Lung (tissue), 12 donors: ENCODE measurements around the gene THEM4. TPM values are rescaled to one million over a fixed set of nuclear protein-coding genes. Genes with fewer than 3 reads are reported as not detected.
A peak's percentile ranks its signal among the peaks of the same experiment; 100 is the strongest.

ENCODE experiments used
- ATAC-seq: fragments of 200-7000 bp; cut with Tn5 transposase; one replicate; pipeline ENCODE4 v1.9.1; 2020; ENCODE audit warnings: moderate number of reproducible peaks; ENCODE audit not compliant: insufficient read depth, low FRiP score
- DNase-seq, 3 donors: peaks; one replicate each; pipeline ENCODE4 v3.0.0-alpha.2; 2013 to 2017
- H3K27ac ChIP-seq, 2 donors: one replicate each; pipeline ENCODE4 v1.5.1; 2013; ENCODE audit warnings: mild to moderate bottlenecking in 2 of 2, moderate library complexity in 2 of 2, control low read depth in 1 of 2, inconsistent platforms in 1 of 2, low read depth in 1 of 2, low read length in 1 of 2
- H3K27me3 ChIP-seq, 3 donors: one replicate each; pipeline ENCODE4 v1.5.1; 2013; ENCODE audit warnings: low read length in 2 of 3; ENCODE audit not compliant: control insufficient read depth in 3 of 3, insufficient read depth in 3 of 3
- H3K36me3 ChIP-seq, 4 donors: one replicate each; pipeline ENCODE4 v1.5.1; 2013; ENCODE audit warnings: low read length in 4 of 4, mild to moderate bottlenecking in 1 of 4, moderate library complexity in 1 of 4; ENCODE audit not compliant: control insufficient read depth in 4 of 4, insufficient read depth in 4 of 4
- H3K4me1 ChIP-seq, 5 donors: one replicate each; pipeline ENCODE4 v1.5.1; 2013; ENCODE audit warnings: low read length in 5 of 5, mild to moderate bottlenecking in 2 of 5, moderate library complexity in 1 of 5; ENCODE audit not compliant: control insufficient read depth in 5 of 5, insufficient read depth in 5 of 5
- H3K4me3 ChIP-seq: one replicate; pipeline ENCODE4 v1.5.1; 2013; ENCODE audit warnings: mild to moderate bottlenecking, control low read depth, moderate library complexity
- H3K9ac ChIP-seq, 2 donors: one replicate each; pipeline ENCODE4 v1.5.1; 2013; ENCODE audit warnings: low read length in 2 of 2, control low read depth in 1 of 2; ENCODE audit not compliant: insufficient read depth in 1 of 2
- H3K9me3 ChIP-seq, 4 donors: one replicate each; pipeline ENCODE4 v1.5.1; 2013; ENCODE audit warnings: low read length in 3 of 4, mild to moderate bottlenecking in 1 of 4, moderate library complexity in 1 of 4; ENCODE audit not compliant: control insufficient read depth in 4 of 4, insufficient read depth in 3 of 4
- CTCF ChIP-seq: IDR thresholded peaks from 2 replicates; pipeline ENCODE4 v1.5.1; 2012; ENCODE audit warnings: mild to moderate bottlenecking; ENCODE audit errors: control extremely low read depth, extremely low read depth
- WGBS, 2 donors: extraction: QIAGEN DNeasy Blood & Tissue Kit; methylation state at CpG; one replicate each; pipeline ENCODE4 v1.1.7; 2013; 5-methylcytosine and 5-hydroxymethylcytosine counted together
- polyA plus RNA-seq, 2 donors: library from polyadenylated mRNA; stranded (reverse); fragments of 200-250 nt; gene quantifications; one replicate each; pipeline ENCODE4 v1.2.1, GENCODE V29; 2013
- total RNA-seq, 2 donors: library from RNA; depleted of rRNA in 1 of 2; stranded (reverse); fragments of >200 nt in 1 of 2; gene quantifications; one replicate each; pipeline ENCODE4 v1.2.1, GENCODE V29; 2014 to 2021
- donor health status: control.
- donor health status: control.
- donor health status: Bipolar disorder and iron deficiency.
- donor health status: healthy.
- donor health status: DM: yes; HTN: yes; CAD: no.

THEM4 gene
- total and polyA plus RNA-seq, 4 donors: 10.3 to 15.7 (median 13.6) TPM

GRCh38 chr1:151942882-151943281 is 33.6 kb upstream of the THEM4 start:
- Histone ChIP-seq H3K4me3 (no peak overlapping the region), H3K27ac (peak overlapping the region; percentile 6 to 76), H3K9me3 (no peaks in the 10 kb centered on the region), H3K36me3 (no peaks in the 10 kb centered on the region), H3K27me3 (no peaks in the 10 kb centered on the region), H3K9ac (no peak overlapping the region), H3K4me1 (peaks cover 6 to 29% (median 9%) of the 10 kb centered on the region in 5 donors)
- ATAC-seq (no peak), DNase-seq (no peak)
- TF ChIP-seq CTCF: no peak
- WGBS, 2 donors: 75 to 79% methylated on average over 1 of the region's 1 CpG

- H3K9ac ChIP-seq: no peak overlapping the region
- ATAC-seq: no peak
- no peak for TF ChIP-seq CTCF
- H3K27me3 ChIP-seq: peaks cover 0 to 4% (median 0%) of the 10 kb centered on the region in 3 donors
- H3K9me3 ChIP-seq: no peaks in the 10 kb centered on the region
- no peak overlapping the region for H3K4me3 ChIP-seq
- no peak for DNase-seq
- WGBS, 2 donors: 70 to 71% methylated on average over 1 of the region's 1 CpG
- no peaks in the 10 kb centered on the region for H3K36me3 ChIP-seq
- peak overlapping the region in 1 of 2 donors; percentile 83 for H3K27ac ChIP-seq
- H3K4me1 ChIP-seq: peaks cover 6 to 19% (median 8%) of the 10 kb centered on the region in 5 donors
Measured at GRCh38 chr1:151940541-151940940, 31.2 kb upstream of the THEM4 start.

- Histone ChIP-seq H3K36me3 (no peaks in the 10 kb centered on the region), H3K9me3 (no peaks in the 10 kb centered on the region), H3K9ac (no peak overlapping the region), H3K4me3 (no peak overlapping the region), H3K27me3 (peaks cover 0 to 4% (median 0%) of the 10 kb centered on the region in 3 donors), H3K27ac (no peak overlapping the region), H3K4me1 (peaks cover 6 to 12% (median 6%) of the 10 kb centered on the region in 5 donors)
- no peak for TF ChIP-seq CTCF
- ATAC-seq (no peak), DNase-seq (no peak)
- WGBS, 2 donors: 22 to 67% methylated on average over 1 of the region's 1 CpG
Measured at GRCh38 chr1:151939779-151940178, 30.5 kb upstream of the THEM4 start.

- H3K4me1 ChIP-seq: peaks cover 2 to 12% (median 6%) of the 10 kb centered on the region in 5 donors
- H3K36me3 ChIP-seq: no peaks in the 10 kb centered on the region
- no peak overlapping the region for H3K4me3 ChIP-seq
- H3K9ac ChIP-seq: no peak overlapping the region
- 90% methylated on average over 3 of the region's 3 CpGs for WGBS, 2 donors
- no peak overlapping the region for H3K27ac ChIP-seq
- H3K27me3 ChIP-seq: peaks cover 0 to 4% (median 0%) of the 10 kb centered on the region in 3 donors
- ATAC-seq: no peak
- no peaks in the 10 kb centered on the region for H3K9me3 ChIP-seq
- no peak for TF ChIP-seq CTCF
- no peak for DNase-seq
Measured at GRCh38 chr1:151939141-151939540, 29.8 kb upstream of the THEM4 start.
